BLaER1 (cell line): Measurements from ENCODE around the gene PTPRO.

Experiments
- H3K27ac ChIP-seq: shearing (Covaris generic); formaldehyde crosslinking; 2 replicates; pipeline ENCODE4 v1.8.1; 2022
- H3K27me3 ChIP-seq: shearing (Covaris generic); formaldehyde crosslinking; 2 replicates; pipeline ENCODE4 v1.8.1; 2022
- H3K36me3 ChIP-seq: shearing (Covaris generic); formaldehyde crosslinking; 2 replicates; pipeline ENCODE4 v1.8.1; 2022
- H3K4me1 ChIP-seq: shearing (Covaris generic); formaldehyde crosslinking; 2 replicates; pipeline ENCODE4 v1.8.1; 2022
- H3K4me2 ChIP-seq: shearing (Covaris generic); formaldehyde crosslinking; 2 replicates; pipeline ENCODE4 v1.8.1; 2022
- H3K4me3 ChIP-seq: shearing (Covaris generic); formaldehyde crosslinking; 2 replicates; pipeline ENCODE4 v1.8.1; 2022
- H3K9ac ChIP-seq: shearing (Covaris generic); formaldehyde crosslinking; 2 replicates; pipeline ENCODE4 v1.8.1; 2022
- H3K9me3 ChIP-seq: shearing (Covaris generic); formaldehyde crosslinking; 2 replicates; pipeline ENCODE4 v1.8.1; 2022
- H4K20me1 ChIP-seq: shearing (Covaris generic); formaldehyde crosslinking; 2 replicates; pipeline ENCODE4 v1.8.1; 2022
- Cebpa-rat ChIP-seq: shearing (Covaris generic); IDR thresholded peaks from 2 replicates; pipeline ENCODE4 v1.8.1; 2022

PTPRO gene

DNA sequence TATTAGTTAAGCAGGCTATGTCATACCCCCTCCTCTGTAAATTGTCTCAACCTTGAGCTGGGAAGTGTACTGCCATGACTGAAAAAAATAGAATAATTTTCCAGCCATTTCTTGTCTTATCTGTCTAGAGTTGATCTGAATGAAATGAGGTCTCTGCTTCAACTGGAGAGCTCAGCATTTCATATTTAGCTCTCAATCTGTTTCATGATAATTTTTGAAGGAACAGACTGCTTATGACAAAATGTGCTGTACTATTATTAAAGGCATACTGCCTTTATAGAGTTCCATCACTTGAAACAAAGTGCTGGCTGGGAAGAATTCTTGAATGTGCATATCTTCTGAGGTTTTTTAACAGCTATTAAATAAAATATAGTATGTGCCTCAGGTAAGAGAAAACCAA, 19.1 kb downstream of the PTPRO start:
- peaks cover 5% of the 10 kb centered on the region; the same call in 1 of the 2 replicates for H3K4me1 ChIP-seq
- no peaks in the 10 kb centered on the region for H4K20me1 ChIP-seq
- no peak overlapping the region for H3K4me3 ChIP-seq
- H3K36me3 ChIP-seq = no peaks in the 10 kb centered on the region
- no peak overlapping the region for H3K27ac ChIP-seq
- no peaks in the 10 kb centered on the region for H3K27me3 ChIP-seq
- no peak for TF ChIP-seq Cebpa-rat
- H3K9ac ChIP-seq = no peak overlapping the region
- H3K9me3 ChIP-seq = no peaks in the 10 kb centered on the region
- H3K4me2 ChIP-seq = no peak overlapping the region

DNA sequence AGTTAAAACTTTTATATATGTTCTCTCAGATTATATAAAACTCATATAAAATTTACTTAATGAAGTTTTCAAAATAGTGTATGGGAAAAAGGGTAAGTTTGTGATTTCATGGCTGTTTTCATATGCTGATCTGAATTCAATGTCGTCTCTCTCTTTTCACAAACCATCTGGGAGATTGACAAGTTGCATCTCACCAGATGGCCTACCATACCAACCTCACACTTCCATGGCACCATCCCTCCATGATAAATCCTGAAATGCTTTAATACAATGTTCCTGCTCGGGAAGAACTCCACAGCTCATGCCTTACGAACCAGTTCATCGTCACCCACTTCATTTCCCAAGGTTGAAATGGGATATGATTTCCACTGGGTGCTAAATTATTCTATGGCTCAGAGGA, 22.3 kb downstream of the PTPRO start:
- Histone ChIP-seq H3K4me1 (peaks cover 5% of the 10 kb centered on the region; the same call in 1 of the 2 replicates), H3K4me3 (no peak overlapping the region), H3K9me3 (no peaks in the 10 kb centered on the region), H3K27me3 (no peaks in the 10 kb centered on the region), H3K27ac (no peak overlapping the region), H3K9ac (no peak overlapping the region), H3K4me2 (no peak overlapping the region), H3K36me3 (no peaks in the 10 kb centered on the region), H4K20me1 (no peaks in the 10 kb centered on the region)
- TF ChIP-seq Cebpa-rat = no peak

DNA sequence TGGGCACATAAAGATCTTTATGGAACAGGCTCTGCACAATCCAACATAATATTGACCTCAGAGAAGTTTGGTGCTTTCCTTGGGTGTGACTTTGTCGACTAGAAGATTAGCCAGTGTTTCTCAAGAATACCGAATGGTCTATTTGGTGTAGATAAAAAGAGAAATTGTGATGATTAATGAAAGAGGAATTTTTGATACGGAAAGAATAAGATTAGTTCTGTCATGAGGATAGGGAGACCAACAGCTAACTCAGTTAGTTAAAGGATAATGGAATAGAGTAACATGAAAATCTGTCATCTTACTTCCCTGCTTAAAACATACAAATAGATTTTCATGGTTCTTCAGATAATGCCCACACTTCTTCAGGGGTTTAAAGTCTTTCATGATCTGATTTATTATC, 24.2 kb downstream of the PTPRO start:
- Histone ChIP-seq H3K4me1 (no peaks in the 10 kb centered on the region), H4K20me1 (no peaks in the 10 kb centered on the region), H3K9ac (no peak overlapping the region), H3K9me3 (no peaks in the 10 kb centered on the region), H3K4me3 (no peak overlapping the region), H3K36me3 (no peaks in the 10 kb centered on the region), H3K4me2 (no peak overlapping the region), H3K27ac (no peak overlapping the region), H3K27me3 (no peaks in the 10 kb centered on the region)
- no peak for TF ChIP-seq Cebpa-rat

DNA sequence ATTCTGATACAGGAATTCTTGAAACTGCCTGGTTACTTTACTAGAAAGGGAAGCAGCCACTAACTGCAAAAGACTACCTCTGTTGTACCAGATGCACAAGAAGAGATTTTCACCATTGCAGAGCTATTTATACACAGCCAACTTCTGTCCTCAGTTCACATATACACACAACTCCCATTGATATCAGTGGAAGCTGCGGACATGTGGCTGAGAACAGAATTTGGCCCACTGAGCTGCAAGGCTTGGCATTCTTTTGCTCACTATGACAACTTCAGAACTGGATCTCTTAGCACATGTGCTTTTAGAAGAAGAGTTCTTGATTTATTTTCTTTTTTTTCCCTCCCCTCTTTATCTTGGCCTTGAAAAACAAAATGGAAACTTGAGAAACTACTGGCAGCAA, 28.3 kb downstream of the PTPRO start:
- Histone ChIP-seq H3K27ac (no peak overlapping the region), H4K20me1 (no peaks in the 10 kb centered on the region), H3K4me2 (no peak overlapping the region), H3K27me3 (no peaks in the 10 kb centered on the region), H3K9ac (no peak overlapping the region), H3K4me3 (no peak overlapping the region), H3K4me1 (no peaks in the 10 kb centered on the region), H3K9me3 (no peaks in the 10 kb centered on the region), H3K36me3 (no peaks in the 10 kb centered on the region)
- no peak for TF ChIP-seq Cebpa-rat

DNA sequence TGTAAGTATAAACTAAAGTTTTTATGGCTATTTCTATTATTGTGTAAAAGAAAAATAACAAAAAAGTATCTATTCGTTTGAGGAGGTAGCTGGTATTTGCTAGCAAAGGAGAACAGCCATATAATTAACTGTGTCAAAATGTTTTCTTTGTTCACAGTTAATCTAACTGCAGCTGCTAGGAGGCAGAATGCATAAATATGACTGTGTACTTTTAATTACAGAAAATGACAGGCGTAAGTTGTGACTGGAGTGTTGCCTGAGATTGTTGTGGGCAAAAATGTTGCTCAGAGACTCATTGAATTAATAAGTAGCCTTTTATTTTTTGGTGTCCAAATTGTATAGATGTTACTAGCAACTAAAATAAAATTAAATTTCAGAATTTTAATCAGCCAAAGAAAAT, 33.5 kb downstream of the PTPRO start:
- H3K4me1 ChIP-seq = no peaks in the 10 kb centered on the region
- TF ChIP-seq Cebpa-rat = no peak
- no peaks in the 10 kb centered on the region for H3K27me3 ChIP-seq
- H3K9ac ChIP-seq = no peak overlapping the region
- no peak overlapping the region for H3K4me3 ChIP-seq
- no peaks in the 10 kb centered on the region for H3K9me3 ChIP-seq
- no peak overlapping the region for H3K4me2 ChIP-seq
- no peaks in the 10 kb centered on the region for H4K20me1 ChIP-seq
- no peak overlapping the region for H3K27ac ChIP-seq
- H3K36me3 ChIP-seq = no peaks in the 10 kb centered on the region

DNA sequence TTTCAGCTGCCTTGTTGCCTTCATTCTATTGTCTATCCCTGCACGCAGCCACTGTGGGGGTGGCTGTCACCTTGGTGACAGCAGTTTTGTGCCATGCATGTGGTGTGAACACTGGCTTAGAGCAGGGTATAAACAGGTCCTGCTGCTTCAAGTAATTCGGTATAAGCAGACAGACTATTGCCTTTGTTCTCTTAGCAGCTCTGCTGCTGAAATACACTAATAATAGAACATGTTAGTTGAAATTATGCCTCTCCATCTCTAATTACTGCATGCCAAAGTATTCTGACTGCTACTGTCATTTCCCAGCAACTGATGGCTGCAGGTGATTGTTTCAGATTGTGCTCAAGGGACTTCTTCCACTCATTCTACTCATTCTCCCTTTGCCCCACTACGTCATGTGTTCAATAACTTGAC, 34.6 kb downstream of the PTPRO start:
- TF ChIP-seq Cebpa-rat = no peak
- Histone ChIP-seq H3K9ac (no peak overlapping the region), H3K4me1 (no peaks in the 10 kb centered on the region), H3K36me3 (no peaks in the 10 kb centered on the region), H4K20me1 (no peaks in the 10 kb centered on the region), H3K9me3 (no peaks in the 10 kb centered on the region), H3K4me2 (no peak overlapping the region), H3K27me3 (no peaks in the 10 kb centered on the region), H3K4me3 (no peak overlapping the region), H3K27ac (no peak overlapping the region)

DNA sequence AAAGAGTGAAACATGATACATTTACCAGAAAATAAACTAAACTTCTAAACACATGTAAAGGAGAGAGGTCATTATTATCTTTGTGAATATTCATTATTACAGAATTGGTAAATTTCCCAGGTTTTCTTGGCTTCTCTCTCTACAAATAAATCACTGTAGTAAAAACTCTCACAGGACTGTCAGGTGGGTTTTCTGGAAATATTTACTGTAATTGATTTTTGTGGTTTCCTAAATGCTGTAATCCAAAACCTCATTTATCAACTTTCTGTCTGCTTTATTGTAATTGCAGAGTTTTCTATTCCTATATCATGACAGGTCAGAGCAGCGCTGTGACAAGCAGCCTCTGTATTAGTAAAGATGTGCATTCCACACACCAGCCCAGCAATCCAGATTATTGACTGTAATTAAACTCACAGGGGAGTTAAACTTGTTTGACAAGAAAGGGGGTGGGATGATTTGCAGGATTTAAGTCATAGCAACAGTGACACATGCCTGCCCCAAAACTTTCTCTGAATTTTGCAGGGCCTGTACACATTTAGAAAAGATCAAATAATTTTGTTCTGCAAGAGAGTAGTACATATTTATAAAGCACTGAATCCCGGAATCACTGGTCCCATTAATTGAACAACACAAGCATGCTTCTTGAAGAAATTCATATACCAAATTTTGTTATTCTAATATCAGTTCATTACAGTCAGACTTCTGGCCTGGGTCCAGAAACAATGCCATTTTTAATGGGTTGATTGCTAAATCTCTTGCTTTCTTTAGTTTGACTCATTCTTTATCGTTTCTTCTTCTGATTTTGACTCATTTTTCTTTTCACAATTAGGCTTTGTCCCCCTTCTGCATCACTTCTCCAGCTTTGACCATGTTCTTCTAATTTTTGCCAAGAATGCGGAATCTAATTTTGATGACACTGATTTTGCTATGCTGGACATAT, 42.2 kb downstream of the PTPRO start:
- H3K9me3 ChIP-seq = no peaks in the 10 kb centered on the region
- no peaks in the 10 kb centered on the region for H4K20me1 ChIP-seq
- TF ChIP-seq Cebpa-rat = no peak
- no peaks in the 10 kb centered on the region for H3K4me1 ChIP-seq
- H3K27me3 ChIP-seq = no peaks in the 10 kb centered on the region
- H3K9ac ChIP-seq = no peak overlapping the region
- no peak overlapping the region for H3K4me2 ChIP-seq
- H3K4me3 ChIP-seq = no peak overlapping the region
- H3K27ac ChIP-seq = no peak overlapping the region
- no peaks in the 10 kb centered on the region for H3K36me3 ChIP-seq

DNA sequence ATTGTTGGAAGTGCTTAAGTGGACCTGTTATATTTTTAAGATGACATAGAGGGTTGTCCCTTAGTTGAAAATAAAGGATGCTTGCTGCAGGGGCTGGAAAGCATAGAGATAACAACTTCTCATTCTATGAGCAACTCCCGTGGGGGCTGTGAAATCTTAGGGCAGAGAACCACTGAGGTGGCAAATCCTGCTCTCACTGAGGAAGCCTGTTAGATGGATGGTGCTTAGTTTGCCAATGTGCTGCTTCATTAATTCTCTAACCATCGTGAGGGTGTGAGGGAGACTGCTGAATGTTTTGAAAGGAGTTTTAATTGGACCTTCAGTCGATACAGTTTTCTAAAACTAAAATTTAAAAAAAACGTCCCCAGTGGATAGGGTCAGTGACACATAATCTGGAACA, 46.5 kb downstream of the PTPRO start:
- no peak overlapping the region for H3K27ac ChIP-seq
- H3K4me3 ChIP-seq = no peak overlapping the region
- no peaks in the 10 kb centered on the region for H3K36me3 ChIP-seq
- no peak for TF ChIP-seq Cebpa-rat
- no peak overlapping the region for H3K9ac ChIP-seq
- H3K9me3 ChIP-seq = no peaks in the 10 kb centered on the region
- no peaks in the 10 kb centered on the region for H4K20me1 ChIP-seq
- no peak overlapping the region for H3K4me2 ChIP-seq
- no peaks in the 10 kb centered on the region for H3K27me3 ChIP-seq
- no peaks in the 10 kb centered on the region for H3K4me1 ChIP-seq

DNA sequence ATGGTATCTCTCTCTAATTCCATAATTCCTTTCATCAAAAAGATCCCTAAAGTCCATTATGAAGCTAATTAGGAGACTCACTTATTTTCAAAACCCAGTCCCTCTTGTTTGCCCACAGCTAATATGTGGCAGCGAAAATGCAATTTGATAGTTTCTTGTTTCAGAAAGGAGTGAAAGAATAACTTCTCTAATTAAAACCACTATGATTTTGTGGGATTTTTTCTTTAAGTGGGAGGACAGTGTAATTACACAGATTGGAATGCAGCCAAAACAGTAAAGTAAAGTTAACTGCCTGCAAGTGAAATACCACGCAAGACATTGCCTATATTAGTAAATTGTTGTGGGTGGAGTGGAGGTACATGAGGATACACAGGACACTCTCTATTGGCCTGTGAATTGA, 50.0 kb downstream of the PTPRO start:
- H3K4me1 ChIP-seq = no peaks in the 10 kb centered on the region
- 0 out of 2 replicates have a peak, but pooled peaks cover 4% of the 10 kb centered on the region for H3K9me3 ChIP-seq
- H3K27me3 ChIP-seq = no peaks in the 10 kb centered on the region
- no peak overlapping the region for H3K4me3 ChIP-seq
- no peak for TF ChIP-seq Cebpa-rat
- H3K4me2 ChIP-seq = no peak overlapping the region
- H4K20me1 ChIP-seq = no peaks in the 10 kb centered on the region
- H3K36me3 ChIP-seq = no peaks in the 10 kb centered on the region
- H3K9ac ChIP-seq = no peak overlapping the region
- no peak overlapping the region for H3K27ac ChIP-seq

DNA sequence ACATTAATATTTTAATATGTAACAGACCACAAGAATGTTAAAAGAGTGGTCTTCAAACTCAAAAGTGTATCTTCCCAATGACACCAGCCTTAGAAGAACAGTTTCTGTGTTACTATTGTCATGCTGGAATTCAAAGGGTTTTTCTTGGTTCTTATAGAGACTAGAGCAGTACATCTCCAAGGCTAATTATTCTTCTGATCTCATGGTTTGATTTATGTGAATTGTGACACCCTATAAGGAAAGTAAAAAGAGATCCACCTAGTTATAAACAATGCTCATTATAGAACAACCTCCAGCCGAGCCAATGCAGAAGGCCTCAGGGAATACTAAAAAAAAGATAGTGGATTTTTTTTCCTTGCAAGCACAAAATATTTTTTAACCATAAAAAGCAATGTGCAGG, 65.5 kb downstream of the PTPRO start:
- Histone ChIP-seq H3K9me3 (no peaks in the 10 kb centered on the region), H3K4me2 (no peak overlapping the region), H3K4me3 (no peak overlapping the region), H3K4me1 (no peaks in the 10 kb centered on the region), H3K27ac (no peak overlapping the region), H3K36me3 (no peaks in the 10 kb centered on the region), H3K9ac (no peak overlapping the region), H3K27me3 (no peaks in the 10 kb centered on the region), H4K20me1 (no peaks in the 10 kb centered on the region)
- no peak for TF ChIP-seq Cebpa-rat
